ENCODE measurements around the gene THBS1.

Gene THBS1

GRCh38 chr15:39573844-39574243 lies 7.0 kb upstream of the THBS1 start:
- no peak for DNase-seq (ENCODE audit: low read depth in 2 of 2)

GRCh38 chr15:39574427-39574826 lies 6.5 kb upstream of the THBS1 start:
- DNase-seq (ENCODE audit: low read depth in 2 of 2), result no peak

GRCh38 chr15:39575180-39575579 lies 5.7 kb upstream of the THBS1 start:
- no peak for DNase-seq (ENCODE audit: low read depth in 2 of 2)

- DNase-seq (ENCODE audit: low read depth in 2 of 2), result no peak
Observed at GRCh38 chr15:39578851-39579486, 1.9 kb upstream of the THBS1 start.

DNA sequence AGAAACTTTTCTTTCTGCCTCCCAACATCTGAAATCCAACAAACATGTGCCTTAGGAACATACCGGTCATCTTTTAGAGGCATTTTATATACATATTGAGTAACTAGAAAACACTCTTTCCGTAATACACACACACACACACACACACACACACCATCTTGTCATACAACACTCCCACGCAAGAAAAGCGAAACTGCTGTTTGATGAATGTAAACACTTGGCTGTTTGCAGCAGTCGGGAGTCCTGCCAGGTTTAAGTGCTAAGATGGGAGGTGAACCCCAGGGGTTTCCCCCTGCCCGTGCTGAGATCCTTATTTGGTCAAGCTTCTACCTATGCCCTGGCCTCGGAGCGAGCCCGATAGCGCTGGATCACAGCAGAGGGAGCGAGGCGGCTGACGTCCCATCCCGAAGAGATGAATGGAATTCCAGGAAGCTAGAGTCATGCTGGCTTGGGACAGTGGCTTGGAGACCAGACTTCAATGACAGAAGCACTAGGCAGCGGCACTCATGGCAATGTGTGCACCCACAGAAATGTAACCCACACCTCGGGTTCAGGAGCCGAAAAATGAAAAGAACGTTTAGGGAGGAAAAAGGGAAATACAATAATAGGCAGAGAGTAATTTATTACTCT lies 1.3 kb upstream of the THBS1 start:
- no peak for DNase-seq (ENCODE audit: low read depth in 2 of 2)

DNA sequence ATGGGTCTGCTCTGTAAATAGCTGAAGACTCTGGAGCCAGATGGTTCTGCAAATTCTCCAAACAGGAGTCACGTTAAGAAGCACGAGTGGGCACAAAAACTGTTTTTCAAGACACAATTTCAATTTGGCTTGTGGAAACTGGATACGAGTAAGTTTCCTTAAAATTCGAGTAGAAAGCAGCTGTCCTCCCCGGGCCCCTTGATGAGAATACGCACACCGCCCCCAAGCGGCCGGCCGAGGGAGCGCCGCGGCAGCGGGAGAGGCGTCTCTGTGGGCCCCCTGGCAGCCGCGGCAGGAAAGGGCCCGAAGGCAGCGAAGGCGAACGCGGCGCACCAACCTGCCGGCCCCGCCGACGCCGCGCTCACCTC lies 778 bp upstream of the THBS1 start:
- peak; percentile 83 to 88 for DNase-seq (ENCODE audit: low read depth in 2 of 2)

- no peak for DNase-seq (ENCODE audit: low read depth in 2 of 2)
Observed at GRCh38 chr15:39581242-39581792, 438 bp downstream of the THBS1 start.

DNA sequence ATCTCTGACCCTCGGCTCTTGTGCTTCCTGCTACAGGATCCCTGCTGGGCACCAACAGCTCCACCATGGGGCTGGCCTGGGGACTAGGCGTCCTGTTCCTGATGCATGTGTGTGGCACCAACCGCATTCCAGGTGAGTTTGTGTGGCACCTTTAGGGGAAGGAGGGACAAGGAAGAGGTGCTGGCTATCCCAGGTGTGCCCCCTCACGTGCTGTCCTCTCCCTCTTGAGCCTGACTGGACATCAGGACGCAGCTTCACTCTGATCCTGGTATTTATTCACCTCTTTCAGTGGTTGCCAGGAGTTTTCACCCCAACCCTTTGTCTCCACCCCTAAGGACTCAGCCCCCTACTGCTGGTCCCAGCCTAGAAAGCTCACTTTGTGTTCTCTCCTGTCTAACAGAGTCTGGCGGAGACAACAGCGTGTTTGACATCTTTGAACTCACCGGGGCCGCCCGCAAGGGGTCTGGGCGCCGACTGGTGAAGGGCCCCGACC lies 960 bp downstream of the THBS1 start:
- DNase-seq (ENCODE audit: low read depth in 2 of 2), result no peak

- DNase-seq (ENCODE audit: low read depth in 2 of 2), result no peak
Observed at GRCh38 chr15:39582286-39582976, 1.6 kb downstream of the THBS1 start.

GRCh38 chr15:39582977-39583595 lies 2.2 kb downstream of the THBS1 start:
- DNase-seq (ENCODE audit: low read depth in 2 of 2), result no peak

GRCh38 chr15:39583596-39584265 lies 2.9 kb downstream of the THBS1 start:
- DNase-seq (ENCODE audit: low read depth in 2 of 2), result peak; percentile 21 to 32

DNA sequence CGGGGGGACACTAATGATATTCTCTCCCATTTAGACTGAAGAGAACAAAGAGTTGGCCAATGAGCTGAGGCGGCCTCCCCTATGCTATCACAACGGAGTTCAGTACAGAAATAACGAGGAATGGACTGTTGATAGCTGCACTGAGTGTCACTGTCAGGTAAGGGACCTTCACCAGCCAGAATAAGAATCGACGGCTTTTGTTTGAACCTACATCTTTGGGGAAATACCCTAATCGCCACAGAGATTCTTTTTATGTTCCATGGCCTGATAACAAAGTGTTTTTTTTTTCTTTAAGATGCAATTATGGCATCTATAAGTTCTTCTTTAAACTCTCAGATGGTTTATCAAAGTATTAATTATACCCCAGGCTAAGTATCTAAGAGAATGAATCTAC lies 3.4 kb downstream of the THBS1 start:
- DNase-seq (ENCODE audit: low read depth in 2 of 2), result no peak

DNA sequence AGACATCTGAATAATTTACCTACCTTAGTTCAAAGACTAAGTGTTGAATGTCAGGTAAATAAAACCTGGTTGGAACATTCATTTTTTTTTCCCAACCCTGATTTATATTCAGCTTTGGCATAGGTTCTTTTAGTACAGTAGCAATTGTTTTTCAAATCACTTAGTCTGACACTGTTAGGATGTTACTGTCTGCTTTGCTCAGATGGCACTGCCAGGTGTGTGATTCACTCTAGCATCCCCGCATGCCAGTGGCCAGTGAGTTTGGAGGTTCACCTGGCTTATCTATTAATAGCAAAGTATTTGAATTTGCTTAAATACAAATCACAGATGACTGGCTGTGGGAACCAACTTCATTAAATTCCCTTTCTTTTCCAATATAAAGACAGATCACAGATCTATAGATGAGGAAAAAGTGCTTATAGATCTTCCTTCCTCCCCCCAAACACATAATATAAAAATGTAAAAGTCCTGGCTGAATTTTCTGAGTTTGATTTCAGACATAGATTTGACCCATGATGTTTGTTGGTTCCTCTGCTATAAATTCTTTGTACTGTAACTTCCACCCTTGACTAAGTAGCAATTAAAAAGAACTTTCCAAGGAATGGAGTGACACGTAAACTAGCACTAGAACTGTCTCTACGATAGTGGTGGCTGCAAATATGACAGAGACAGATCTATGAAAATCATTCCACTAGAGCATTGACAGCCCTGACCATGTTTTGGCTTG lies 3.9 kb downstream of the THBS1 start:
- no peak for DNase-seq (ENCODE audit: low read depth in 2 of 2)

DNA sequence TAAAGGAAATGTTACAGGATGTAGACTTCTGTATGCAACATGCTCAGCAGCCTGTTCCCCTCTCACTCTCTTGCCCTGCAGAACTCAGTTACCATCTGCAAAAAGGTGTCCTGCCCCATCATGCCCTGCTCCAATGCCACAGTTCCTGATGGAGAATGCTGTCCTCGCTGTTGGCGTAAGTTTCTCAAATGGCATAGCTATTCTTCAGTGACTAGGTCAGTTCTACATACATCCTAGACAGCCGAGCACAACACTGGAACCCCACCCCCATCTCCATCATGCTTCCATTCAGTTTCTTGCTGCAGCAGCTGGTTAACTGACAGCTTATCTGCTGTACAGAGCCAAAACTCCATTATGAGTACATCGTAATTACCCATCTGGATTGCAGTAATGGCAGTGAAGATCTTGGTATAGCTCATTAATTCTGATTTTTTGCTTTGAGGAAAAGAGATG lies 4.5 kb downstream of the THBS1 start:
- DNase-seq (ENCODE audit: low read depth in 2 of 2), result no peak

DNA sequence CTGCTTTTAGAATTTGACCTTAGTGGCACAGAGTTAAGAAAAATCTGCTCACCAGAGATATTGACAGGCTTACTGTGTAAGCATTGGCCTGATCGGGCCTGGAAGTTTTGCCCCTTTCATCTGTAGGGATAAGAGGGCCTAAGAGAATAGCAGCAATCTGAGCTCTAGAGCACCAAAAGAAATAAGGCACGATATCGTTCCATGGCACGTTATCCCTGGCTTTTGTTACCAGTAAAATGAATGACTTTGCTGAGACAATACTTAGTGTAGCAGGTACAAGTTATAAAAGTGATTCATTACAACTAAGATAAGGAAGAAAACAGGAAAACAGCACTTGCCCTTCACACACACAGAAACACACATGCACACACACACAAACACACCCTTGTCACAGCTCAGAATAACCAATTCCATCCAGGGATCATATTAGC lies 5.0 kb downstream of the THBS1 start:
- DNase-seq (ENCODE audit: low read depth in 2 of 2), result no peak

DNA sequence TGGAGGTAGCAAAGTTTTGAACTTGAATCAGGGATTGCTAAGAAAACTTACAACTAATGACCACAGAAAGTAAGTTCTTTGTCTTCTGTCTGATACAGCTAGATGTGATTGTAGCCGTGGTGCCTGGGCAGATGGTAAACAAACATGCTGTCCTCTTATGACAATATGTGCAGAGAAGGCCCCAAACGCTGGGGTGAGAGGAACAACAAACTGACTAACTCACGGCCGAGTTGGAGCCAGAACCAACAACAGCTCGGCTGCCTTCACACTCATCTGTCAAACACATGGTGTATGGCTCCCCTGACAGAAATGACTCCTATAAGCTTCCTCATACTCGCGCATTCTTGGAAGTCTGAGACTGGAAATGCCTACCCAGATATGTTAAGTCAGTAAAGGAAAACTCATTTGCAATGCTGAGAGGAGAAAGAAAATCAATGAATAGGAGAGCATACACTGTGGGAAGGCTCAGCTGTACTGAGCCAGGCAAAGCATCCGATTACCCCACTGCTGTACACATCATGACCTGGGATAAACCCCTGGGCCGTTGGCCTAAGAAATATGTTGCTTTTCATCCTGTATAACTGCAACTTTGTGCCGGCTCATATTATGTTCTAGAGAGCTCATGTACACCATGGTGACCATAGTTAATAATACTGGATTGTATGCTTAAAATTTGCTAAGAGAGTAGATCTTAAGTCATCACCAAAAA lies 5.7 kb downstream of the THBS1 start:
- no peak for DNase-seq (ENCODE audit: low read depth in 2 of 2)

GRCh38 chr15:39587096-39587721 lies 6.3 kb downstream of the THBS1 start:
- DNase-seq (ENCODE audit: low read depth in 2 of 2), result no peak

DNA sequence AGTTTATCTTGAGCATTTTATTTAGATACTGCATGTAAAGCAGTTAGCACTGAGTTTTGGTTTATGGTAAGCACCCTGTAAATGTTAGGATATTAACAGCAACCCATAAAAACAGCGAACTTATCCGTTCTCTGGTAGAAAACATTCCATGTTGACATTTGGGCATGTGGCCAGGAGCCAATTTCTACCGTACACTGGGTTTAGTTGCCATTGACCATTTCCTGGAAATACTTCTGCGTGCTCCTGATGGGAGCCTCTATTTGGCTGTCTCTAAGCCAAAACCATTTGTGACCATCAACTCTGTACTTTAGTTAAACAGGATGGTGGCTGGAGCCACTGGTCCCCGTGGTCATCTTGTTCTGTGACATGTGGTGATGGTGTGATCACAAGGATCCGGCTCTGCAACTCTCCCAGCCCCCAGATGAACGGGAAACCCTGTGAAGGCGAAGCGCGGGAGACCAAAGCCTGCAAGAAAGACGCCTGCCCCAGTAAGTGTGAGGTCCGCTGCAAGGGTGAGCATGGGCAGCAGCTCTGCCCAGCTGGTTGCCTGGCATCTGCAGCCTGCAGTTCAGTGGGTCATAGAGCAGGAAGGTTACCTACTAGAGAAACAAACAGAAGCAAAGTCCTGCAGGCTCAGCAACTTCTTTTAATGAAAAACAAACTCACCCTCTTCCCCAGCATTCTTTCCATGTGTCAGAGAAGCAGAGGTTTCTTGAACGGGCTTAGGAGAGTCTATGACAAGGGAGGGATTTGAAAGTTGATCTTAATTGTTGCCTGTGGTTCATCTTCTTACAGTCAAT lies 7.1 kb downstream of the THBS1 start:
- DNase-seq (ENCODE audit: low read depth in 2 of 2), result no peak
